Omental fat pad (tissue), 4 donors: ENCODE results near the gene CBX1. TPM values are rescaled to one million over a fixed set of nuclear protein-coding genes. Genes with fewer than 3 reads are reported as not detected.
A peak's percentile ranks its signal among the peaks of the same experiment; 100 is the strongest.

ENCODE experiments used
- ATAC-seq: fragments of 150-250 bp; one replicate; pipeline ENCODE4 v1.9.1; 2016; ENCODE audit warnings: mild to moderate bottlenecking, moderate library complexity; ENCODE audit not compliant: low FRiP score
- DNase-seq: peaks from one replicate; pipeline ENCODE4 v3.0.0-alpha.2; 2019; ENCODE audit warnings: low spot score
- CTCF ChIP-seq, 3 donors: fragments of 450-650 bp; IDR thresholded peaks; one replicate each; pipeline ENCODE4 v1.5.1; 2016 to 2017; ENCODE audit warnings: antibody characterized with exemption in 3 of 3, mild to moderate bottlenecking in 3 of 3, moderate library complexity in 2 of 3
- total RNA-seq, 4 donors: library from RNA; depleted of rRNA; stranded (reverse); fragments of >200 nt; gene quantifications; one replicate each; pipeline ENCODE4 v1.1.0, GENCODE V29; 2016

The CBX1 gene
- total RNA-seq, 4 donors from 2014 or later = 16.0 to 28.9 (median 24.1) TPM

GRCh38 chr17:48030531-48030930 is 70.7 kb downstream of the CBX1 start:
- ATAC-seq = no peak
- no peak for TF ChIP-seq CTCF (IDR thresholded peaks at IDR 0.05)

GRCh38 chr17:48028736-48029135 is 72.5 kb downstream of the CBX1 start:
- ATAC-seq (no peak), DNase-seq (no peak)
- TF ChIP-seq CTCF (IDR thresholded peaks at IDR 0.05) = no peak

More at GRCh38 chr17:48030531-48030930, 70.7 kb downstream of the CBX1 start:
- no peak for DNase-seq

GRCh38 chr17:48027322-48027981 is 73.8 kb downstream of the CBX1 start:
- ATAC-seq = no peak
- no peak for DNase-seq
- no peak for TF ChIP-seq CTCF (IDR thresholded peaks at IDR 0.05)

- ATAC-seq = peak; percentile 25
- peak; percentile 62 for DNase-seq
- peak in 2 of 3 donors; percentile 37 to 84 for TF ChIP-seq CTCF (IDR thresholded peaks at IDR 0.05)
Measured at GRCh38 chr17:48026502-48027321, 74.6 kb downstream of the CBX1 start.

- no peak for DNase-seq
- no peak for ATAC-seq
- no peak for TF ChIP-seq CTCF (IDR thresholded peaks at IDR 0.05)
Measured at GRCh38 chr17:48025904-48026501, 75.3 kb downstream of the CBX1 start.

GRCh38 chr17:48025040-48025903 is 76.0 kb downstream of the CBX1 start:
- ATAC-seq (peak; percentile 89), DNase-seq (peak; percentile 92)
- TF ChIP-seq CTCF (IDR thresholded peaks at IDR 0.05) = no peak
